ENCODE data around the gene PCSK9. TPM values are rescaled to one million over a fixed set of nuclear protein-coding genes. Genes with fewer than 3 reads are reported as not detected.
"Not testable (repeated sequence)": the region's sequence is repeated elsewhere in the genome, so short reads cannot be mapped to it uniquely, and the experiment has no call there.

Gene PCSK9
- total and polyA plus RNA-seq, 7 donors = under 0.01 to 0.03 TPM; not detected in 5

- H3K9me3 ChIP-seq = no peaks in the 10 kb centered on the region
- peaks cover 0 to 5% (median 0%) of the 10 kb centered on the region in 3 donors for H3K27me3 ChIP-seq (ENCODE audit: insufficient read depth in 3 of 3, low read length in 2 of 3)
- no peak for DNase-seq
- no peak overlapping the region for H3K27ac ChIP-seq
- WGBS, 3 donors = 73 to 80% (median 73%) methylated on average over 9 of the region's 9 CpGs
- H3K4me3 ChIP-seq = no peak overlapping the region
- intact Hi-C loops (cut with DNase I) = no loop called here
- no peak for TF ChIP-seq CTCF (IDR thresholded peaks at IDR 0.05)
- no peaks in the 10 kb centered on the region for H3K4me1 ChIP-seq
- ATAC-seq = no peak
- H3K36me3 ChIP-seq (ENCODE audit: insufficient read depth in 1 of 2, low read depth in 1 of 2) = no peaks in the 10 kb centered on the region
These were observed 21.0 kb upstream of the PCSK9 start for GRCh38 chr1:55018395-55018794.

GRCh38 chr1:55021942-55022546, 17.3 kb upstream of the PCSK9 start:
- WGBS, 3 donors = 40 to 48% (median 41%) methylated on average over 15 of the region's 15 CpGs
- intact Hi-C loops (cut with DNase I) = no loop called here

GRCh38 chr1:55024163-55024562, 15.2 kb upstream of the PCSK9 start:
- H3K36me3 ChIP-seq (ENCODE audit: insufficient read depth in 1 of 2, low read depth in 1 of 2); H3K4me1 ChIP-seq; H3K9me3 ChIP-seq; H3K4me3 ChIP-seq; ATAC-seq; H3K27ac ChIP-seq; intact Hi-C loops (cut with DNase I); H3K27me3 ChIP-seq (ENCODE audit: insufficient read depth in 3 of 3, low read length in 2 of 3); DNase-seq: not testable (repeated sequence)
- 63 to 80% (median 70%) methylated on average over 9 of the region's 10 CpGs for WGBS, 3 donors

More at GRCh38 chr1:55021942-55022546, 17.3 kb upstream of the PCSK9 start:
- Histone ChIP-seq H3K27ac (peak overlapping the region; percentile 30), H3K9me3 (no peaks in the 10 kb centered on the region), H3K4me3 (no peak overlapping the region), H3K4me1 (no peaks in the 10 kb centered on the region), H3K27me3 (ENCODE audit: insufficient read depth in 3 of 3, low read length in 2 of 3) (peaks cover 0 to 5% (median 0%) of the 10 kb centered on the region in 3 donors), H3K36me3 (ENCODE audit: insufficient read depth in 1 of 2, low read depth in 1 of 2) (no peaks in the 10 kb centered on the region)
- peak; percentile 99 to 100 (median 100) for ATAC-seq
- peak; percentile 81 for TF ChIP-seq CTCF (IDR thresholded peaks at IDR 0.05)
- DNase-seq = peak; percentile 76 to 89

GRCh38 chr1:55026682-55027081, 12.7 kb upstream of the PCSK9 start:
- H3K27ac ChIP-seq; H3K4me1 ChIP-seq; DNase-seq; ATAC-seq; intact Hi-C loops (cut with DNase I); H3K4me3 ChIP-seq; H3K36me3 ChIP-seq (ENCODE audit: insufficient read depth in 1 of 2, low read depth in 1 of 2); H3K9me3 ChIP-seq; H3K27me3 ChIP-seq (ENCODE audit: insufficient read depth in 3 of 3, low read length in 2 of 3): not testable (repeated sequence)
- WGBS, 3 donors = 78 to 91% (median 80%) methylated on average over 2 to 3 of the region's 3 CpGs

GRCh38 chr1:55031098-55031497, 8.2 kb upstream of the PCSK9 start:
- H3K4me3 ChIP-seq; H3K4me1 ChIP-seq; intact Hi-C loops (cut with DNase I); H3K27ac ChIP-seq; ATAC-seq; H3K9me3 ChIP-seq; H3K36me3 ChIP-seq (ENCODE audit: insufficient read depth in 1 of 2, low read depth in 1 of 2); DNase-seq: not testable (repeated sequence)
- 94 to 96% (median 94%) methylated on average over 5 of the region's 5 CpGs for WGBS, 3 donors
- H3K27me3 ChIP-seq (ENCODE audit: insufficient read depth in 3 of 3, low read length in 2 of 3) = peaks cover 0 to 18% (median 4%) of the 10 kb centered on the region in 3 donors

- intact Hi-C loops (cut with DNase I) = no loop called here
- Histone ChIP-seq H3K4me1 (no peaks in the 10 kb centered on the region), H3K27me3 (ENCODE audit: insufficient read depth in 3 of 3, low read length in 2 of 3) (peaks cover 0 to 36% (median 6%) of the 10 kb centered on the region in 3 donors), H3K4me3 (no peak overlapping the region), H3K36me3 (ENCODE audit: insufficient read depth in 1 of 2, low read depth in 1 of 2) (no peaks in the 10 kb centered on the region), H3K27ac (no peak overlapping the region), H3K9me3 (no peaks in the 10 kb centered on the region)
- TF ChIP-seq CTCF (IDR thresholded peaks at IDR 0.05) = no peak
- DNase-seq = no peak
- 81 to 84% (median 81%) methylated on average over 7 of the region's 7 CpGs for WGBS, 3 donors
- peak in 1 of 4 donors; percentile 20 for ATAC-seq
These were observed 6.1 kb upstream of the PCSK9 start for GRCh38 chr1:55033265-55033614.
